Measurements from ENCODE around the gene TAS1R2. TPM values are rescaled to one million over a fixed set of nuclear protein-coding genes. Genes with fewer than 3 reads are reported as not detected.

The TAS1R2 gene
- total RNA-seq, 1 donor: not detected

DNA sequence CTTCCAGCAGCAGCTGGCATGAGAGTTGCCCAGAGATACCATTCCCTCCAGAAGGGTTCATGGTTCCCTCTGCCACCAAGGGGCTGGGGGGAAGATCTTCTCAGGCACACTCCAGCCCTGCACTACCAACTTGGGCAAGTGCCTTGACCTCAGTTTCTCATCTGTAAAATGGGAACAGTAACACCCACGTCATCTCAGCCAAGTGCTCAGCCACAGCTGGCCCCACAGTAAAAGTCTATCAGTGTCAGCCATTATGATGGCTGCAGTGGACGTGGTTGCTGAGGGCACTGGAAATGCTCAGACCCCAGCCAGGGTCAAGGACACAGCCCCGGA is 16.3 kb upstream of the TAS1R2 start:
- no peak for DNase-seq (ENCODE audit: low read depth)
- TF ChIP-seq, protein P1, sequence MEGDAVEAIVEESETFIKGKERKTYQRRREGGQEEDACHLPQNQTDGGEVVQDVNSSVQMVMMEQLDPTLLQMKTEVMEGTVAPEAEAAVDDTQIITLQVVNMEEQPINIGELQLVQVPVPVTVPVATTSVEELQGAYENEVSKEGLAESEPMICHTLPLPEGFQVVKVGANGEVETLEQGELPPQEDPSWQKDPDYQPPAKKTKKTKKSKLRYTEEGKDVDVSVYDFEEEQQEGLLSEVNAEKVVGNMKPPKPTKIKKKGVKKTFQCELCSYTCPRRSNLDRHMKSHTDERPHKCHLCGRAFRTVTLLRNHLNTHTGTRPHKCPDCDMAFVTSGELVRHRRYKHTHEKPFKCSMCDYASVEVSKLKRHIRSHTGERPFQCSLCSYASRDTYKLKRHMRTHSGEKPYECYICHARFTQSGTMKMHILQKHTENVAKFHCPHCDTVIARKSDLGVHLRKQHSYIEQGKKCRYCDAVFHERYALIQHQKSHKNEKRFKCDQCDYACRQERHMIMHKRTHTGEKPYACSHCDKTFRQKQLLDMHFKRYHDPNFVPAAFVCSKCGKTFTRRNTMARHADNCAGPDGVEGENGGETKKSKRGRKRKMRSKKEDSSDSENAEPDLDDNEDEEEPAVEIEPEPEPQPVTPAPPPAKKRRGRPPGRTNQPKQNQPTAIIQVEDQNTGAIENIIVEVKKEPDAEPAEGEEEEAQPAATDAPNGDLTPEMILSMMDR (IDR thresholded peaks at IDR 0.05; ENCODE audit: insufficient read depth, low read length): no peak
- no peak overlapping the region for H3K4me3 ChIP-seq (ENCODE audit: low read depth, low read length)

DNA sequence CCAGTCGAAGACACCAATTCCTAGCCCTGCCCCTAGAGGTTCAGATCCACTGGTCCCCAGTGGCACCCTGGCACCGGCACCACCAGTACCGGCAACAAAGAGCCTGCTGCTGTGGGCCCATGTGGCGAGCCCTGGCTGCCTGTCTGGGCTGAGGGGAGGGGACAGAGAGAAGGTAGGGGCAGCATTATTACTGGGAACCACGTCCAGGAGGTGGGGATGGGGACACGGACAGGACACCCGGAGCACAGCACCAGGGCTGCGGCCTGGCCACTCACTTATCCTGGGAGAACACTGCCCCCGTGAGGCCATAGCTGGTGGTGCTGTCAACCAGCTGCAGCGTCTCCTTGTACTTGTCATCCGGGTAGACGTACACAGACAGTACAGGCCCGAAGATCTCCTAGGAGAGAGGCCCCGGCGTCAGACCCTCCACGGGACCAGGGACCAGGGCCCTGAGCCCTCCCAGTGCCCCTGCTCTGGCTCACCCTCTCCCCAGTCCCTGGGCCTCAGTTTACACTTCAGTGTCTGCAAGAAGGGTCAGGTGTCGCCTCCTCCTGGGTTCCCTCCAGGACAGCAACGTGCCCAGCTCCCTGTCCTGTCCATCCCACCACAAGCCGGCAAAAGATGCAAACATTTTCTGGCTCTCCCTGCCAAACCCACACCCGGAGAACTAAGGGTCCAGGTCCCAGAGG is 15.8 kb upstream of the TAS1R2 start:
- DNase-seq (ENCODE audit: low read depth): peak; percentile 83
- H3K4me3 ChIP-seq (ENCODE audit: low read depth, low read length): no peak overlapping the region
- TF ChIP-seq, protein P1 (IDR thresholded peaks at IDR 0.05; ENCODE audit: insufficient read depth, low read length): peak; percentile 90

DNA sequence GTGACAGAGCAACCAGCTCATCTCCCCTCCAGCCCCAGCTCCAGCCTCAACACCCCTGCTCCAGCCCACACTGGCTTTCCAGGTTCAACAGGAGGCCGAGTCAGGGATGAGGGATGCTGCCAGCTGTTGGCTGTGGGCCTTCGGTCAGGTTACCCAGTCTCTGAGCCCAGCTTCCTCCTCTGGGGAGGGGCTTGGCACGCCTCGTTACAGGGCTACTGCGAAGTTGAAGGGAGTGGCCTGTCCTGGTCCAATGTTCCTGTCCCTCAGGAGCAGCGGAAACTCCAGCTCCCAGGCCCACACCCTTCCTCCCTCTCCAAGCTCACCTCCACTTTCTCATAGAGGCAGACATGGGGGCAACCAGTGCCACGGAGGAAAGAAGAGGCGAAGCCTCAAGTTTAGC is 15.1 kb upstream of the TAS1R2 start:
- TF ChIP-seq, protein P1 (IDR thresholded peaks at IDR 0.05; ENCODE audit: insufficient read depth, low read length): no peak
- H3K4me3 ChIP-seq (ENCODE audit: low read depth, low read length): no peak overlapping the region
- peak; percentile 8 for DNase-seq (ENCODE audit: low read depth)

DNA sequence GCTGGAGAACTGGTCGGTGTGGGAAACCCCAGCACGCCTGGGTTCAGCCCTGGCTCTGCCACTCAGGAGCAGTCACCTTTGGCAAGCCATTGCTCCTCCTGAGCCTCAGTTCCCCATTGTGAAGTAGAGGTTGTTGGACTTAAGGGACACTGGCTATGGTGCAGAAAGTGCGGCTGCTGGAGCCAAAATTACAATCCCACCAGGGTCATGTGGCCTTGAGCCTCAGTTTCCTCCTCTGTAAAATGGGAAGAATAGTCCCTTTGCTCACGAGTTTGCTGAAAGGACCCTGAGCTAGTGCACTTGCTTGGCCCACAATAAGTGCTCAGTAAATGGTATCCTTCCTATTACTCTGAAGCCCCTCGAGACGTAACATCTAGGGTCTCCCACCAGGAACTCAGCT is 14.6 kb upstream of the TAS1R2 start:
- TF ChIP-seq, protein P1 (IDR thresholded peaks at IDR 0.05; ENCODE audit: insufficient read depth, low read length): no peak
- no peak for DNase-seq (ENCODE audit: low read depth)
- no peak overlapping the region for H3K4me3 ChIP-seq (ENCODE audit: low read depth, low read length)

DNA sequence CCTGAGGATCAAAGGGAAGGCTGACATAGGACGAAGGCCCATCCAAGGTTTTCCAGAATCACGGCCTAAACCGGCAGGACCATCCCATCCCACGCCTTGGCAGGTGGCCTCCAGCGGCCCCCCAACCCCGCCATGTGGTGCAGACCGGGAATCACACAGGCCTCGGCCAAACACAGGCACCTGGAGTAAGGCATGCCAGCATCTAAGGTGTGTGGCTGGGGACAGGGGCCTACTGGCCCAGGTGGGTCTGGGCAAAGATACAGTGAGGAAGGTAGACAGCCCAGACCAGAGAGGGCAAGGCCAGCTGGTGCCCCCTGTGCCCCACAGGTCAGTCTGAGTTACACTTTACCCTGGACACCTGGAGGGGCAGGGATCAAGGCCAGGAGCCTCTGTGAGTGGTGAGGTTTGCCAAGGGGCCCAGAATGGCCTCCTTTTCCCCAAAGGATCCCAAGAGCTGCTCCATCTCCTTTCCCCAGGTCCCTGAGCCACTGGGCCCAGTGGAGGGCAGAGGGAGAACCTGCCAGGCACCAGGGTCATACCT is 12.7 kb upstream of the TAS1R2 start:
- TF ChIP-seq, protein P1 (IDR thresholded peaks at IDR 0.05; ENCODE audit: insufficient read depth, low read length): no peak

DNA sequence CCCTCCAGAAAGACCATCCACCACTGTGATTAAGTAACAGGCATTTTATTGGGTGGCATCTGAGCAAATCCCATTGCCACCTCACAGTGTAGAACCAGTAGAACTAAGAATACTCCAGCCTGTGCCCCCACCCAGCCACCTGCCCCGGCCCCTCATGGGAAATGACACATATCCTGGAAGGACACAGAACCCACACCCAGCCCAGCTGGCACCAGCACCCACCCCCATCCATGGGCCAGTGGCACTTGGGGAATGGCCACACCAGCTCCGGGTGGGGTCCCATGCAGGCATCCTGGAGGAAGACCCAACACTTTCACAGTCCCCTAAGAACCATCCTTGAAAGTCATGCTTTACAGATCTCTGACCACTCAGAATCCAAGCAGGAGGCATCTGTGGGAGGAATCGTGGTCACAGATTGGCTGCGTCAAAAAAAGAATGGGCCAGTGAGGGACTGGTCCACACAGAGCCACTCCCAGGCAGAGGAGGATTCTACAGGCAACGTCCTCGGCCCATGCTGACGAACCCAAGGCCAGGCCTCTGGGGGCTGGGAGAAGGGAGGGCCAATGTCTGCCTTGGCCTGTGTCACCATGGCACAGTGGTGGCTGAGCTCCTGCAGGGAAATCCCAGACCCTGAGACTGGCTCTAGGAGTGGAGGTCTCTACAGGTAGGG is 12.1 kb upstream of the TAS1R2 start:
- no peak overlapping the region for H3K4me3 ChIP-seq (ENCODE audit: low read depth, low read length)
- TF ChIP-seq, protein P1 (IDR thresholded peaks at IDR 0.05; ENCODE audit: insufficient read depth, low read length): no peak
- no peak for DNase-seq (ENCODE audit: low read depth)

More for the DNA sequence above, 12.7 kb upstream of the TAS1R2 start:
- no peak overlapping the region for H3K4me3 ChIP-seq (ENCODE audit: low read depth, low read length)
- no peak for DNase-seq (ENCODE audit: low read depth)
